NCI-H748 treated with DMSO at 0.1 percent for 48 hours (cell line): ENCODE results near the gene MDFI.

Experiments used
- DNase-seq: peaks from one replicate; lab custom pipeline; 2025; lab: John Stamatoyannopoulos, UW

Gene MDFI

GRCh38 chr6:41672816-41673703 lies 34.8 kb downstream of the MDFI start:
- no peak for DNase-seq

GRCh38 chr6:41673704-41674000 lies 35.4 kb downstream of the MDFI start:
- DNase-seq = no peak

- DNase-seq = no peak
These were observed 36.1 kb downstream of the MDFI start for GRCh38 chr6:41674231-41675000.

GRCh38 chr6:41675176-41675775 lies 37.0 kb downstream of the MDFI start:
- no peak for DNase-seq

GRCh38 chr6:41675992-41676391 lies 37.7 kb downstream of the MDFI start:
- DNase-seq = no peak

GRCh38 chr6:41676431-41676830 lies 38.2 kb downstream of the MDFI start:
- DNase-seq = no peak

- peak; percentile 69 for DNase-seq
These were observed 39.1 kb downstream of the MDFI start for GRCh38 chr6:41677124-41677921.

GRCh38 chr6:41678511-41679084 lies 40.3 kb downstream of the MDFI start:
- no peak for DNase-seq

GRCh38 chr6:41679696-41680095 lies 41.4 kb downstream of the MDFI start:
- no peak for DNase-seq

GRCh38 chr6:41680182-41680965 lies 42.1 kb downstream of the MDFI start:
- DNase-seq = no peak

GRCh38 chr6:41682056-41682477 lies 43.8 kb downstream of the MDFI start:
- DNase-seq = peak; percentile 88

- DNase-seq = no peak
These were observed 44.4 kb downstream of the MDFI start for GRCh38 chr6:41682497-41683272.

GRCh38 chr6:41683273-41683522 lies 44.9 kb downstream of the MDFI start:
- no peak for DNase-seq

GRCh38 chr6:41683523-41684310 lies 45.4 kb downstream of the MDFI start:
- peak; percentile 79 for DNase-seq

- DNase-seq = no peak
These were observed 46.3 kb downstream of the MDFI start for GRCh38 chr6:41684311-41685180.

GRCh38 chr6:41685641-41686380 lies 47.5 kb downstream of the MDFI start:
- DNase-seq = no peak

- no peak for DNase-seq
These were observed 49.4 kb downstream of the MDFI start for GRCh38 chr6:41687501-41688175.
